Panc1 (cell line): ENCODE measurements around the gene PSMB9. TPM values are rescaled to one million over a fixed set of nuclear protein-coding genes. Genes with fewer than 3 reads are reported as not detected.

ENCODE experiments used
- ATAC-seq: fragments of 200-7000 bp; cut with Tn5 transposase; 2 replicates; pipeline ENCODE4 v1.9.1; 2020; ENCODE audit warnings: mild to moderate bottlenecking, moderate library complexity
- BruUV-seq: library from RNA; stranded (reverse); fragments of 400-500 nt; replicated peaks from 2 replicates; lab custom pipeline; 2021; lab: Mats Ljungman, UMichigan
- CTCF ChIA-PET: fragments of 300-600 bp; sonication (Branson Sonifier 250); formaldehyde crosslinking; loops from one replicate; lab custom pipeline; 2022; ENCODE audit warnings: antibody characterized with exemption; lab: Charles Lee
- POLR2A ChIA-PET: fragments of 300-600 bp; sonication (Branson Sonifier 250); formaldehyde crosslinking; loops from one replicate; lab custom pipeline; 2022; ENCODE audit warnings: antibody characterized with exemption; lab: Charles Lee
- DNase-seq: peaks from one replicate; pipeline ENCODE4 v3.0.0-alpha.2; 2010; ENCODE audit warnings: low read depth, low spot score
- H3K27ac ChIP-seq: 2 replicates; pipeline ENCODE4 v1.5.1; 2011; ENCODE audit warnings: mild to moderate bottlenecking, low read length, inconsistent platforms
- H3K27me3 ChIP-seq: fragments of 200-500 bp; sonication (Bioruptor generic); 2 replicates; pipeline ENCODE4 v1.6.0; 2014; ENCODE audit warnings: low read length, inconsistent platforms; ENCODE audit not compliant: control insufficient read depth, insufficient read depth
- H3K36me3 ChIP-seq: fragments of 200-500 bp; sonication (Bioruptor generic); 2 replicates; pipeline ENCODE4 v1.5.1; 2014; ENCODE audit warnings: inconsistent platforms, mild to moderate bottlenecking, low read length, moderate library complexity; ENCODE audit not compliant: control insufficient read depth, insufficient read depth
- H3K4me1 ChIP-seq: 2 replicates; pipeline ENCODE4 v1.5.1; 2011; ENCODE audit warnings: inconsistent platforms, mild to moderate bottlenecking, low read length, moderate library complexity; ENCODE audit not compliant: control insufficient read depth, insufficient read depth
- H3K4me3 ChIP-seq, 2 experiments: 2 replicates each; pipeline ENCODE4 v1.5.1; 2011 to 2012; ENCODE audit warnings: low read depth in 2 of 2, low read length in 2 of 2, mild to moderate bottlenecking in 2 of 2, inconsistent platforms in 1 of 2, moderate library complexity in 1 of 2
- H3K9me3 ChIP-seq: fragments of 200-500 bp; sonication (Bioruptor generic); 2 replicates; pipeline ENCODE4 v1.5.1; 2014; ENCODE audit warnings: low read depth, mild to moderate bottlenecking, inconsistent platforms, low read length, moderate library complexity; ENCODE audit not compliant: control insufficient read depth, insufficient read depth
- CTCF ChIP-seq: fragments of 450-650 bp; IDR thresholded peaks from 2 replicates; pipeline ENCODE4 v1.5.1; 2017; ENCODE audit warnings: mild to moderate bottlenecking
- POLR2AphosphoS5 ChIP-seq: IDR thresholded peaks from 2 replicates; pipeline ENCODE4 v1.6.1; 2012; ENCODE audit warnings: mild to moderate bottlenecking, low read depth, low read length, moderate library complexity
- REST ChIP-seq, 2 experiments: IDR thresholded peaks; 2 replicates each; pipeline ENCODE4 v1.6.1; 2011 to 2012; ENCODE audit warnings: low read depth in 2 of 2, control low read depth in 1 of 2, low read length in 1 of 2, mild to moderate bottlenecking in 1 of 2, moderate library complexity in 1 of 2; ENCODE audit not compliant: insufficient read depth in 1 of 2
- SIN3A ChIP-seq: IDR thresholded peaks from 2 replicates; pipeline ENCODE4 v1.6.1; 2012; ENCODE audit warnings: low read depth, mild to moderate bottlenecking, low read length, moderate library complexity, borderline replicate concordance; ENCODE audit not compliant: insufficient read depth
- in situ Hi-C: cut with HindIII; loops from 2 replicates; pipeline ENCODE4 v1.10.0; 2016; ENCODE audit warnings: low sequenced_read_pairs, low pct_unique_long_range_greater_than_20kb
- intact Hi-C: fragments of 100-400 bp; cut with micrococcal nuclease; formaldehyde crosslinking; loops from one replicate; pipeline ENCODE4 v1.10.0; 2022; ENCODE audit not compliant: unreplicated experiment
- total RNA-seq: library from RNA; stranded (reverse); gene quantifications from one replicate; pipeline ENCODE4 v1.2.1, GENCODE V29; 2021; ENCODE audit not compliant: unreplicated experiment

PSMB9 gene
- total RNA-seq, 1 experiment from 2014 or later: 41.5 TPM

- ATAC-seq (peak; percentile 39), DNase-seq (no peak)
- ChIA-PET POLR2A (interaction anchor here (0.6 to 1.3 kb wide), 2 partner anchors 15 to 24 kb away, joined by 3 to 4 read pairs; partner anchors contain the start of gene TAP2), CTCF (interaction anchor here (0.8 to 3.9 kb wide), 5 partner anchors 8 to 41 kb away, joined by 3 to 47 read pairs (median 4); partner anchors contain the start of gene TAP2)
- Histone ChIP-seq H3K27ac (peak overlapping the region; percentile 92), H3K9me3 (no peaks in the 10 kb centered on the region), H3K4me3 (peak overlapping the region; percentile 77 to 79), H3K4me1 (peaks cover 9% of the 10 kb centered on the region), H3K27me3 (no peaks in the 10 kb centered on the region), H3K36me3 (peaks cover 4% of the 10 kb centered on the region; the same call in 1 of the 2 replicates)
- no TSS peak for BruUV-seq
- 0 out of 2 replicates have a peak, but pooled peaks have one; percentile 20 for TF ChIP-seq SIN3A
- no peak for TF ChIP-seq CTCF
- intact Hi-C loops: no loop called here
- in situ Hi-C loops: no loop called here
Measured at GRCh38 chr6:32852844-32853540, 1.0 kb upstream of the PSMB9 start.

GRCh38 chr6:32854376-32855178 is 585 bp downstream of the PSMB9 start:
- H3K9me3 ChIP-seq: no peaks in the 10 kb centered on the region
- DNase-seq: no peak
- TF ChIP-seq POLR2AphosphoS5 (no peak), REST (IDR thresholded peaks at IDR 0.05; ENCODE audit: insufficient read depth in 1 of 2, low read depth in 2 of 2, low read length in 1 of 2) (no peak)
- ATAC-seq: peak; percentile 37
- intact Hi-C loops (no loop called here), in situ Hi-C loops (no loop called here)
- peak overlapping the region; percentile 77 to 79 for H3K4me3 ChIP-seq
- POLR2A ChIA-PET: interaction anchor here (0.6 kb wide), 1 partner anchor 27 kb away, joined by 8 read pairs; no protein-coding TSS in a partner anchor
- H3K27me3 ChIP-seq: no peaks in the 10 kb centered on the region
- no TSS peak for BruUV-seq
- peaks cover 9% of the 10 kb centered on the region for H3K4me1 ChIP-seq
- CTCF ChIA-PET: interaction anchor here (0.6 to 3.9 kb wide), 3 partner anchors 14 to 63 kb away, joined by 4 to 47 read pairs (median 5); partner anchors contain the start of gene TAP2
- H3K36me3 ChIP-seq: peaks cover 4% of the 10 kb centered on the region; the same call in 1 of the 2 replicates
- H3K27ac ChIP-seq: peak overlapping the region; percentile 92
